Activated CD8-positive, alpha-beta memory T cell treated with anti-CD3 and anti-CD28 coated beads, Interleukin-2, amount 50 U/mL, for 24 hours (primary cell): ENCODE data around the gene PSME2.
A peak's percentile ranks its signal among the peaks of the same experiment; 100 is the strongest.

ENCODE experiments used
- DNase-seq: peaks from one replicate; pipeline ENCODE4 v3.0.0-alpha.2; 2020; ENCODE audit errors: extremely low read depth

PSME2 gene

GRCh38 chr14:24179294-24179960 lies 33.0 kb upstream of the PSME2 start:
- DNase-seq = no peak

GRCh38 chr14:24178399-24179178 lies 32.2 kb upstream of the PSME2 start:
- DNase-seq = no peak

GRCh38 chr14:24177891-24178290 lies 31.5 kb upstream of the PSME2 start:
- DNase-seq = no peak

GRCh38 chr14:24177041-24177825 lies 30.8 kb upstream of the PSME2 start:
- DNase-seq = no peak

GRCh38 chr14:24176599-24176998 lies 30.2 kb upstream of the PSME2 start:
- DNase-seq = no peak

- no peak for DNase-seq
Observed at GRCh38 chr14:24172871-24173281, 26.5 kb upstream of the PSME2 start.

GRCh38 chr14:24172261-24172860 lies 26.0 kb upstream of the PSME2 start:
- DNase-seq = no peak

- peak; percentile 54 for DNase-seq
Observed at GRCh38 chr14:24171422-24172260, 25.2 kb upstream of the PSME2 start, which contains the start of gene REC8. Gene REC8 (plus strand): TSS chr14:24172080. CDS start chr14:24172553, 473 bp downstream.

GRCh38 chr14:24167469-24168114 lies 21.2 kb upstream of the PSME2 start:
- no peak for DNase-seq

- no peak for DNase-seq
Observed at GRCh38 chr14:24165785-24166184, 19.4 kb upstream of the PSME2 start.

GRCh38 chr14:24164518-24164991 lies 18.1 kb upstream of the PSME2 start:
- DNase-seq = no peak

- DNase-seq = no peak
Observed at GRCh38 chr14:24162093-24162492, 15.7 kb upstream of the PSME2 start.

GRCh38 chr14:24160850-24161804 lies 14.7 kb upstream of the PSME2 start, which contains the start of gene IRF9:
Gene IRF9 (plus strand): TSS chr14:24161265. CDS start chr14:24162145, 880 bp downstream.
- peak; percentile 98 for DNase-seq

GRCh38 chr14:24160499-24160849 lies 14.1 kb upstream of the PSME2 start:
- DNase-seq = no peak

GRCh38 chr14:24159777-24160498 lies 13.5 kb upstream of the PSME2 start:
- DNase-seq = no peak

- DNase-seq = no peak
Observed at GRCh38 chr14:24157331-24157730, 10.9 kb upstream of the PSME2 start.

GRCh38 chr14:24156840-24157239 lies 10.4 kb upstream of the PSME2 start:
- DNase-seq = no peak

- no peak for DNase-seq
Observed at GRCh38 chr14:24155100-24155499, 8.7 kb upstream of the PSME2 start.
